Duodenal mucosa (tissue), 2 donors: ENCODE measurements around the gene TMPRSS11A.

Experiments used
- H3K27ac ChIP-seq: one replicate; pipeline ENCODE4 v1.7.0; 2013; ENCODE audit warnings: low read depth, low read length
- H3K27me3 ChIP-seq, 2 donors: one replicate each; pipeline ENCODE4 v1.7.0; 2013; ENCODE audit warnings: low read length in 2 of 2, control low read depth in 1 of 2; ENCODE audit not compliant: insufficient read depth in 2 of 2, control insufficient read depth in 1 of 2
- H3K36me3 ChIP-seq, 2 donors: one replicate each; pipeline ENCODE4 v1.7.0; 2013; ENCODE audit warnings: low read length in 2 of 2, control low read depth in 1 of 2; ENCODE audit not compliant: insufficient read depth in 2 of 2, control insufficient read depth in 1 of 2
- H3K4me1 ChIP-seq, 2 donors: one replicate each; pipeline ENCODE4 v1.7.0; 2013; ENCODE audit warnings: low read length in 2 of 2, control low read depth in 1 of 2; ENCODE audit not compliant: insufficient read depth in 2 of 2, control insufficient read depth in 1 of 2
- H3K4me3 ChIP-seq, 2 donors: one replicate each; pipeline ENCODE4 v1.7.0; 2013; ENCODE audit warnings: low read length in 2 of 2, low read depth in 1 of 2
- H3K9ac ChIP-seq, 2 donors: one replicate each; pipeline ENCODE4 v1.7.0; 2013; ENCODE audit warnings: low read length in 2 of 2, low read depth in 1 of 2
- H3K9me3 ChIP-seq, 2 donors: one replicate each; pipeline ENCODE4 v1.7.0; 2013; ENCODE audit warnings: low read length in 2 of 2, control low read depth in 1 of 2; ENCODE audit not compliant: control insufficient read depth in 1 of 2

TMPRSS11A gene, protein sequence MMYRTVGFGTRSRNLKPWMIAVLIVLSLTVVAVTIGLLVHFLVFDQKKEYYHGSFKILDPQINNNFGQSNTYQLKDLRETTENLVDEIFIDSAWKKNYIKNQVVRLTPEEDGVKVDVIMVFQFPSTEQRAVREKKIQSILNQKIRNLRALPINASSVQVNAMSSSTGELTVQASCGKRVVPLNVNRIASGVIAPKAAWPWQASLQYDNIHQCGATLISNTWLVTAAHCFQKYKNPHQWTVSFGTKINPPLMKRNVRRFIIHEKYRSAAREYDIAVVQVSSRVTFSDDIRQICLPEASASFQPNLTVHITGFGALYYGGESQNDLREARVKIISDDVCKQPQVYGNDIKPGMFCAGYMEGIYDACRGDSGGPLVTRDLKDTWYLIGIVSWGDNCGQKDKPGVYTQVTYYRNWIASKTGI

GRCh38 chr4:67963356-67963755, at the start of gene TMPRSS11A:
Gene TMPRSS11A, minus strand, starts transcription at chr4:67963493. Its CDS starts 100 bp downstream, at chr4:67963393.
- Histone ChIP-seq H3K36me3 (no peaks in the 10 kb centered on the region), H3K4me3 (no peak within 1 kb of the TSS), H3K27ac (no peak within 1 kb of the TSS), H3K9ac (no peak within 1 kb of the TSS), H3K27me3 (no peaks in the 10 kb centered on the region), H3K4me1 (no peaks in the 10 kb centered on the region), H3K9me3 (no peaks in the 10 kb centered on the region)

GRCh38 chr4:68011684-68012083, 48.4 kb upstream of the TMPRSS11A start:
- Histone ChIP-seq H3K36me3 (no peaks in the 10 kb centered on the region), H3K4me1 (no peaks in the 10 kb centered on the region), H3K4me3 (no peak overlapping the region), H3K27ac (no peak overlapping the region), H3K9me3 (no peaks in the 10 kb centered on the region), H3K9ac (no peak overlapping the region), H3K27me3 (no peaks in the 10 kb centered on the region)

- Histone ChIP-seq H3K36me3 (no peaks in the 10 kb centered on the region), H3K27me3 (no peaks in the 10 kb centered on the region), H3K4me3 (no peak overlapping the region), H3K4me1 (no peaks in the 10 kb centered on the region), H3K9me3 (no peaks in the 10 kb centered on the region), H3K9ac (no peak overlapping the region), H3K27ac (no peak overlapping the region)
Observed at GRCh38 chr4:68002906-68003305, 39.6 kb upstream of the TMPRSS11A start.

GRCh38 chr4:67996127-67996526, 32.8 kb upstream of the TMPRSS11A start:
- H3K27ac ChIP-seq: no peak overlapping the region
- H3K9me3 ChIP-seq: no peaks in the 10 kb centered on the region
- H3K27me3 ChIP-seq: no peaks in the 10 kb centered on the region
- H3K36me3 ChIP-seq: no peaks in the 10 kb centered on the region
- no peak overlapping the region for H3K9ac ChIP-seq
- no peaks in the 10 kb centered on the region for H3K4me1 ChIP-seq
- H3K4me3 ChIP-seq: no peak overlapping the region

GRCh38 chr4:67988991-67989390, 25.7 kb upstream of the TMPRSS11A start:
- Histone ChIP-seq H3K27me3 (no peaks in the 10 kb centered on the region), H3K36me3 (no peaks in the 10 kb centered on the region), H3K4me1 (no peaks in the 10 kb centered on the region), H3K9ac (no peak overlapping the region), H3K9me3 (no peaks in the 10 kb centered on the region), H3K4me3 (no peak overlapping the region), H3K27ac (no peak overlapping the region)

DNA sequence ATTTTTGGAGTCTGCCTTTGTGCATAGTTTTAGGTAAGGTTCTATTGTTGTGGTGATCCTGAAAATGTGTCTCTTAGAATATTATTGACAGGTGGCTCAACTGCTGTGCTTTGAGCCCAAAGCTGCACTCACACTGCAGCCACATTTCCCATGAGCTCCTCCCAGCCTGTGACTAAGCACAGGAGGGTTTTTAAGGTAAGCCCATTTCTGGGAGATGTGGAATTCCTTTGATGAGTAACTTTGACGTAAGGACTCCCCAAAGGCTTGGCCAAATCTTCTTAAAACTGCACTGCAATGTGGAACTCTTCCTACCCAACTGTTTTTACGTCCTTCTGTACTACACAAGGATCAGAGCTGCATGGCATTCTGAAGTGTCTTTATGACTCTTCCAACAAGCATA, 20.0 kb upstream of the TMPRSS11A start:
- Histone ChIP-seq H3K9ac (no peak overlapping the region), H3K4me3 (no peak overlapping the region), H3K27me3 (no peaks in the 10 kb centered on the region), H3K9me3 (no peaks in the 10 kb centered on the region), H3K4me1 (no peaks in the 10 kb centered on the region), H3K36me3 (no peaks in the 10 kb centered on the region), H3K27ac (no peak overlapping the region)

GRCh38 chr4:67980512-67980911, 17.2 kb upstream of the TMPRSS11A start:
- no peaks in the 10 kb centered on the region for H3K9me3 ChIP-seq
- H3K4me1 ChIP-seq: no peaks in the 10 kb centered on the region
- no peaks in the 10 kb centered on the region for H3K27me3 ChIP-seq
- H3K4me3 ChIP-seq: no peak overlapping the region
- no peaks in the 10 kb centered on the region for H3K36me3 ChIP-seq
- H3K27ac ChIP-seq: no peak overlapping the region
- H3K9ac ChIP-seq: no peak overlapping the region

DNA sequence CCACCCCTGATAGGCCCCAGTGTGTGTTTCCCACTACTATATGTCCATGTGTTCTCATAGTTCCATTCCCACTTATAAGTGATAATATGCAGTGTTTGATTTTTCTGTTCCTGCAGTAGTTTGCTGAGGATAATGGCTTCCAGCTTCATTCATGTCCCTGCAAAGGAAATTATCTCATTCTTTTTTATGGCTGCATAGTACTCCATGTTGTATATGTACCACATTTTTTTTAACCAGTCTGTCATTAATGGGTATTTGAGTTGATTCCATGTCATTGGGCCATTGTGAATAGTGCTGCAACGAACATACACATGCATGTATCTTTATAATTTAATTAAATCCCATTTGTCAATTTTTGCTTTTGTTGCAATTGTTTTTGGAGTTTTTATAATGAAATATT, 10.3 kb upstream of the TMPRSS11A start:
- Histone ChIP-seq H3K9me3 (peaks cover 4 to 7% of the 10 kb centered on the region in 2 donors), H3K27ac (no peak overlapping the region), H3K36me3 (no peaks in the 10 kb centered on the region), H3K4me3 (no peak overlapping the region), H3K27me3 (no peaks in the 10 kb centered on the region), H3K9ac (no peak overlapping the region), H3K4me1 (no peaks in the 10 kb centered on the region)

DNA sequence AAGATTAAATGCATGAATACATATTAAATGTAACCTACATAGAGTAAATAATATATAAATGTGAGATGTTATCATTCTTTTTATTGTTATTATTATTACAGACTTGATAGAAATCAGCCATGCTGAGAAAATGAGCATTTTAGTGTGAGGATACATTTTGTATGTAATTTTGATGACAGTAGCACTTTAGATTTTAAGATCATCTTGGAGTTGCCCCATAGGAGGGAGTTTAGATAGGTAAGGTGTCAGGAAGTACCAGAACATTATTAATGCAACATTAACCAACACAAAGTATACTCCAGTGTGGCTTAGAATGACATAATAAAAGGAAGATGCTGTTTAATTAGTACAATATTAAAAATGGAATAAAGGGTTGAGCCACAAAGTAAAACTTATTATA, 8.4 kb downstream of the TMPRSS11A start:
- Histone ChIP-seq H3K9me3 (no peaks in the 10 kb centered on the region), H3K4me1 (no peaks in the 10 kb centered on the region), H3K27me3 (no peaks in the 10 kb centered on the region), H3K27ac (no peak overlapping the region), H3K36me3 (no peaks in the 10 kb centered on the region), H3K4me3 (no peak overlapping the region), H3K9ac (no peak overlapping the region)

DNA sequence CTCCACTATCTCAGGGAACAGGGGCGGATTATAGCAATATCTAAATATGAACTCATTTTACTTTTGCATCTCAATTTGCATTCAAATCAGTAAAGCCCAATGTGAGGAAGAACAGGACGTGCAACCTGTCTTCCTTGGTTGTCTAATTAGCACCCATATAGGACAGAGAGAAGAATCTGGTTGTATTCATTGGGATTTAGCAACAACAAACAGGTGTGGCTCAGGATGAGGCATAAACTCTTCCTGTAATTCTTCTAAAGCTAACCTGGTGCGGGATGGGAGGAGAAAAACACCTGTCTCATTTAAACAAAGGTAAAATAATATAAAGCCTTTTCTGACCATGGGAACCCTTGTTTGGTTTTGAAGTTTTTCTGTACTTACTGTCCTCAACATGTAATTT, 22.2 kb downstream of the TMPRSS11A start:
- Histone ChIP-seq H3K4me1 (no peaks in the 10 kb centered on the region), H3K9ac (no peak overlapping the region), H3K4me3 (no peak overlapping the region), H3K27me3 (no peaks in the 10 kb centered on the region), H3K9me3 (no peaks in the 10 kb centered on the region), H3K36me3 (no peaks in the 10 kb centered on the region), H3K27ac (no peak overlapping the region)
